HCT116 (cell line): ENCODE results near the gene DUSP3. TPM values are rescaled to one million over a fixed set of nuclear protein-coding genes. Genes with fewer than 3 reads are reported as not detected.

ENCODE experiments used
- ATAC-seq: fragments of 200-7000 bp; cut with Tn5 transposase; 2 replicates; pipeline ENCODE4 v1.9.1; 2020; ENCODE audit warnings: mild to moderate bottlenecking, moderate library complexity
- BruUV-seq: library from RNA; stranded (reverse); fragments of 400-500 nt; replicated peaks from 2 replicates; lab custom pipeline; 2021; lab: Mats Ljungman, UMichigan
- CTCF ChIA-PET: fragments of 300-600 bp; sonication (Branson Sonifier 250); formaldehyde crosslinking; loops from one replicate; lab custom pipeline; 2021; ENCODE audit warnings: antibody characterized with exemption; lab: Charles Lee
- POLR2A ChIA-PET: fragments of 300-600, 350-600 bp; sonication (Branson Sonifier 250); formaldehyde crosslinking; loops from one replicate; lab custom pipeline; 2021; ENCODE audit warnings: antibody characterized with exemption; lab: Charles Lee
- RAD21 ChIA-PET, 2 experiments: fragments of 300-600 bp; sonication (Branson Sonifier 250); formaldehyde crosslinking; loops; one replicate each; lab custom pipeline; 2023; ENCODE audit warnings: low total read pairs in 2 of 2; ENCODE audit not compliant: uncharacterized antibody in 2 of 2, unreplicated experiment in 2 of 2, low non-redundant PET in 1 of 2; lab: Charles Lee
- DNase-seq: peaks from one replicate; pipeline ENCODE4 v3.0.0-alpha.2; 2010; ENCODE audit warnings: low read depth, low spot score
- H2AFZ ChIP-seq: fragments of 200-600 bp; shearing (Covaris generic), sonication (generic); 2 replicates; pipeline ENCODE4 v1.6.1; 2017; ENCODE audit warnings: low read depth, mixed run types, mixed read lengths, antibody characterized with exemption, low read length; ENCODE audit not compliant: poor library complexity, severe bottlenecking
- H3K27ac ChIP-seq: 2 replicates; pipeline ENCODE4 v1.5.1; 2012; ENCODE audit warnings: low read depth, low read length
- H3K27me3 ChIP-seq: fragments of 200-600 bp; sonication (generic); 2 replicates; pipeline ENCODE4 v1.6.1; 2016; ENCODE audit warnings: mixed run types, low read length, mixed read lengths; ENCODE audit not compliant: insufficient read depth
- H3K36me3 ChIP-seq, 2 experiments: fragments of 200-500 bp in 1 of 2; fragments of 200-600 bp in 1 of 2; sonication (Bioruptor generic) in 1 of 2; sonication (generic) in 1 of 2; 2 replicates each; pipeline versions ENCODE4 v1.5.1 to v1.6.1; 2014 to 2016; ENCODE audit warnings: low read length in 2 of 2, inconsistent platforms in 1 of 2, mixed read lengths in 1 of 2, mixed run types in 1 of 2; ENCODE audit not compliant: insufficient read depth in 2 of 2, control insufficient read depth in 1 of 2
- H3K4me1 ChIP-seq, 2 experiments: fragments of 200-600 bp in 1 of 2; sonication (generic) in 1 of 2; 2 replicates each; pipeline versions ENCODE4 v1.5.1 to v1.6.1; 2012 to 2017; ENCODE audit warnings: low read length in 2 of 2, inconsistent platforms in 1 of 2, mild to moderate bottlenecking in 1 of 2, mixed read lengths in 1 of 2, mixed run types in 1 of 2, moderate library complexity in 1 of 2; ENCODE audit not compliant: insufficient read depth in 2 of 2, control insufficient read depth in 1 of 2
- H3K4me2 ChIP-seq: fragments of 200-600 bp; sonication (generic); 2 replicates; pipeline ENCODE4 v1.6.1; 2017; ENCODE audit warnings: mixed run types, low read length, mixed read lengths
- H3K4me3 ChIP-seq, 2 experiments: fragments of 200-600 bp in 1 of 2; sonication (generic) in 1 of 2; replicated peaks in 1 of 2; 2 replicates each; pipeline ENCODE4 v1.5.1; 2011 to 2016; ENCODE audit warnings: low read length in 2 of 2, control low read depth in 1 of 2, low read depth in 1 of 2, mild to moderate bottlenecking in 1 of 2, mixed read lengths in 1 of 2, mixed run types in 1 of 2
- H3K79me2 ChIP-seq: fragments of 200-600 bp; sonication (generic); 2 replicates; pipeline ENCODE4 v1.6.1; 2017; ENCODE audit warnings: mild to moderate bottlenecking, mixed run types, low read length, moderate library complexity, mixed read lengths; ENCODE audit not compliant: insufficient read depth
- H3K9ac ChIP-seq: fragments of 200-600 bp; sonication (generic); 2 replicates; pipeline ENCODE4 v1.6.1; 2016; ENCODE audit warnings: low read length, mixed read lengths
- H3K9me2 ChIP-seq: fragments of 200-600 bp; sonication (generic), shearing (Covaris generic); 2 replicates; pipeline ENCODE4 v1.6.1; 2017; ENCODE audit warnings: mixed run types, mild to moderate bottlenecking, moderate library complexity; ENCODE audit not compliant: insufficient read depth
- H3K9me3 ChIP-seq, 2 experiments: fragments of 200-500 bp in 1 of 2; fragments of 200-600 bp in 1 of 2; sonication (Bioruptor generic) in 1 of 2; sonication (generic) in 1 of 2; 2 replicates each; pipeline ENCODE4 v1.6.1; 2014 to 2017; ENCODE audit warnings: low read length in 2 of 2, mixed read lengths in 2 of 2, inconsistent platforms in 1 of 2, low read depth in 1 of 2, mild to moderate bottlenecking in 1 of 2, mixed run types in 1 of 2, moderate library complexity in 1 of 2; ENCODE audit not compliant: control insufficient read depth in 1 of 2, insufficient read depth in 1 of 2
- H4K20me1 ChIP-seq: fragments of 200-600 bp; sonication (generic), shearing (Covaris generic); 2 replicates; pipeline ENCODE4 v1.6.1; 2017; ENCODE audit warnings: mixed run types, mild to moderate bottlenecking, moderate library complexity; ENCODE audit not compliant: insufficient read depth
- ATF3 ChIP-seq: IDR thresholded peaks from 2 replicates; pipeline ENCODE4 v1.6.1; 2012
- CBX3 ChIP-seq: IDR thresholded peaks from 2 replicates; pipeline ENCODE4 v1.6.1; 2012; ENCODE audit warnings: low read depth
- CEBPB ChIP-seq: IDR thresholded peaks from 2 replicates; pipeline ENCODE4 v1.6.1; 2012; ENCODE audit warnings: low read depth
- EGR1 ChIP-seq: IDR thresholded peaks from 2 replicates; pipeline ENCODE4 v1.6.1; 2012; ENCODE audit warnings: low read depth
- ELF1 ChIP-seq: IDR thresholded peaks from 2 replicates; pipeline ENCODE4 v1.6.1; 2012; ENCODE audit warnings: low read depth, borderline replicate concordance
- EZH2phosphoT487 ChIP-seq: fragments of 200-600 bp; IDR thresholded peaks from 2 replicates; pipeline ENCODE4 v1.6.1; 2018; ENCODE audit warnings: antibody characterized with exemption, borderline replicate concordance
- FOSL1 ChIP-seq: IDR thresholded peaks from 2 replicates; pipeline ENCODE4 v1.6.1; 2012; ENCODE audit warnings: low read depth
- JUND ChIP-seq: IDR thresholded peaks from 2 replicates; pipeline ENCODE4 v1.6.1; 2012
- RAD21 ChIP-seq: IDR thresholded peaks from 2 replicates; pipeline ENCODE4 v1.6.1; 2012; ENCODE audit warnings: low read depth, mild to moderate bottlenecking
- REST ChIP-seq: IDR thresholded peaks from 2 replicates; pipeline ENCODE4 v1.6.1; 2012; ENCODE audit warnings: low read depth
- SP1 ChIP-seq: IDR thresholded peaks from 2 replicates; pipeline ENCODE4 v1.6.1; 2012; ENCODE audit warnings: low read depth
- YY1 ChIP-seq: IDR thresholded peaks from 2 replicates; pipeline ENCODE4 v1.6.1; 2011; ENCODE audit warnings: low read length, low read depth, moderate library complexity, mild to moderate bottlenecking; ENCODE audit not compliant: insufficient replicate concordance; ENCODE audit errors: extremely low read depth
- ZFX ChIP-seq: fragments of 450-650 bp; IDR thresholded peaks from 2 replicates; pipeline ENCODE4 v1.6.1; 2017
- ZNF274 ChIP-seq: fragments of 200-500 bp; sonication (Bioruptor generic); IDR thresholded peaks from 2 replicates; pipeline ENCODE4 v1.6.1; 2014; ENCODE audit warnings: mild to moderate bottlenecking, low read depth, low read length, inconsistent platforms
- intact Hi-C: fragments of 100-400 bp; cut with micrococcal nuclease; formaldehyde crosslinking; loops from 2 replicates; pipeline ENCODE4 v1.10.0; 2022
- total RNA-seq: library from RNA; stranded (reverse); gene quantifications from one replicate; pipeline ENCODE4 v1.2.1, GENCODE V29; 2021; ENCODE audit not compliant: unreplicated experiment

DUSP3 gene
- total RNA-seq, 1 experiment from 2014 or later, result 29.6 TPM

DNA sequence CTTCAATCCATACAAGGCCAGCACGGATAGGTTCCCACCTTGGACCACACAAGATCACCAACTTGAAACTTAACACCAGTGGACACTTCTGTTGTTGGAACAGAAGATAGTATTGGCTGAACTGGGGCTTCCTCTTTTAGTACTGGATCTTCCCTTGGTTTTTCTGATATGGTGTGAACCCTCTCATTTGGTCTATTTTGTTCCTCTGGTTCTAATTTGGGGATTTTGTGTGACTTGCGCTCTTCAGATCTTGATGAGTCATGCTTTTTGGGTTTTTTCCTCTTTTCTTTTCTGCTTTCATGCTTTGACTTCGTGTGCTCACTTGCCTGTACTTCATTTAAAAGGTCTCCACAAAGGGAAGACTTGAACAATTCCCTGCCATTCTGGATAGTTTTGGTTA is 59.2 kb downstream of the DUSP3 start:
- TF ChIP-seq EGR1 (no peak), CEBPB (no peak), FOSL1 (no peak), EZH2phosphoT487 (no peak), JUND (no peak), ELF1 (no peak)
- no peaks in the 10 kb centered on the region for H3K36me3 ChIP-seq
- H3K9ac ChIP-seq, result no peak overlapping the region
- no peaks in the 10 kb centered on the region for H3K27me3 ChIP-seq
- no peaks in the 10 kb centered on the region for H3K79me2 ChIP-seq
- H3K9me2 ChIP-seq, result no peaks in the 10 kb centered on the region
- ChIA-PET RAD21 (no interaction called here), CTCF (no interaction called here), POLR2A (no interaction called here)
- no peak overlapping the region for H3K4me2 ChIP-seq
- ATAC-seq (no peak), DNase-seq (no peak)
- no peak overlapping the region for H3K27ac ChIP-seq
- H2AFZ ChIP-seq, result no peak overlapping the region
- no peak overlapping the region for H3K4me3 ChIP-seq
- intact Hi-C loops, result loop anchor here (2.0 kb wide), 1 partner anchor 17 kb away; no protein-coding TSS in a partner anchor
- no peaks in the 10 kb centered on the region for H3K9me3 ChIP-seq
- no TSS peak for BruUV-seq
- H4K20me1 ChIP-seq, result no peaks in the 10 kb centered on the region
- H3K4me1 ChIP-seq, result peaks cover 0 to 34% of the 10 kb centered on the region in 2 experiments; a peak in 2 of 4 replicates

GRCh38 chr17:43718544-43718943 is 60.2 kb downstream of the DUSP3 start:
- H3K27ac ChIP-seq, result no peak overlapping the region
- no peak for TF ChIP-seq RAD21
- no peak for TF ChIP-seq ZFX
- no peak for TF ChIP-seq ZNF274
- TF ChIP-seq EZH2phosphoT487, result no peak
- no peak for TF ChIP-seq CBX3
- no peak for TF ChIP-seq REST
- TF ChIP-seq FOSL1, result no peak
- no peak for TF ChIP-seq YY1
- no peak for TF ChIP-seq ATF3
- TF ChIP-seq SP1, result no peak
- H3K9me3 ChIP-seq, result no peaks in the 10 kb centered on the region
- H3K9ac ChIP-seq, result no peak overlapping the region
- H3K27me3 ChIP-seq, result no peaks in the 10 kb centered on the region
- H3K4me2 ChIP-seq, result no peak overlapping the region
- H3K79me2 ChIP-seq, result no peaks in the 10 kb centered on the region
- DNase-seq (no peak), ATAC-seq (no peak)
- no peak overlapping the region for H2AFZ ChIP-seq
- BruUV-seq, result no TSS peak
- H3K4me3 ChIP-seq, result no peak overlapping the region
- no peaks in the 10 kb centered on the region for H4K20me1 ChIP-seq
- H3K9me2 ChIP-seq, result no peaks in the 10 kb centered on the region
- H3K4me1 ChIP-seq, result peaks cover 0 to 34% of the 10 kb centered on the region in 2 experiments; a peak in 2 of 4 replicates
- ChIA-PET POLR2A (no interaction called here), CTCF (no interaction called here), RAD21 (no interaction called here)
- H3K36me3 ChIP-seq, result no peaks in the 10 kb centered on the region
- intact Hi-C loops, result loop anchor here (2.0 kb wide), 1 partner anchor 16 kb away; no protein-coding TSS in a partner anchor
